Esophagus muscularis mucosa (tissue), 4 donors: ENCODE measurements around the gene ASTN2. TPM values are rescaled to one million over a fixed set of nuclear protein-coding genes. Genes with fewer than 3 reads are reported as not detected.
A peak's percentile ranks its signal among the peaks of the same experiment; 100 is the strongest.

Source experiments
- DNase-seq: peaks from one replicate; pipeline ENCODE4 v3.0.0-alpha.2; 2017; ENCODE audit errors: extremely low spot score
- H3K27ac ChIP-seq, 4 donors: fragments of 200-600 bp; sonication (generic); replicated peaks in 1 of 4; 1 replicate in 3 of 4; 2 replicates in 1 of 4; pipeline ENCODE4 v1.5.1; 2016 to 2019; ENCODE audit warnings: mild to moderate bottlenecking in 1 of 4
- H3K27me3 ChIP-seq, 4 donors: fragments of 200-600 bp; sonication (generic); one replicate each; pipeline versions ENCODE4 v1.5.1 to v1.6.0; 2016 to 2019
- H3K36me3 ChIP-seq, 4 donors: fragments of 200-600 bp; sonication (generic); one replicate each; pipeline ENCODE4 v1.5.1; 2016 to 2019
- H3K4me1 ChIP-seq, 4 donors: fragments of 200-600 bp; sonication (generic); one replicate each; pipeline ENCODE4 v1.5.1; 2016 to 2019
- H3K4me3 ChIP-seq, 4 donors: fragments of 200-600 bp; sonication (generic); 1 replicate in 2 of 4; 2 replicates in 2 of 4; pipeline ENCODE4 v1.5.1; 2016 to 2019; ENCODE audit warnings: mild to moderate bottlenecking in 4 of 4, moderate library complexity in 1 of 4
- H3K9me3 ChIP-seq, 4 donors: fragments of 200-600 bp; sonication (generic); 1 replicate in 3 of 4; 2 replicates in 1 of 4; pipeline ENCODE4 v1.5.1; 2016 to 2019
- CTCF ChIP-seq, 3 experiments: fragments of 200-600 bp in 2 of 3; fragments of 450-650 bp in 1 of 3; sonication (generic) in 2 of 3; IDR thresholded peaks; one replicate each; pipeline ENCODE4 v1.5.1; 2017 to 2019; ENCODE audit warnings: antibody characterized with exemption in 3 of 3, mild to moderate bottlenecking in 2 of 3, moderate library complexity in 1 of 3
- EP300 ChIP-seq: sonication (generic); formaldehyde crosslinking; IDR thresholded peaks from one replicate; pipeline ENCODE4 v1.6.1; 2017; ENCODE audit warnings: antibody characterized with exemption
- POLR2A ChIP-seq: fragments of 450-650 bp; IDR thresholded peaks from one replicate; pipeline ENCODE4 v1.6.1; 2017; ENCODE audit warnings: antibody characterized with exemption, moderate library complexity, mild to moderate bottlenecking, low read depth
- POLR2AphosphoS5 ChIP-seq, 2 donors: sonication (generic); formaldehyde crosslinking; IDR thresholded peaks; one replicate each; pipeline ENCODE4 v1.6.1; 2017; ENCODE audit warnings: antibody characterized with exemption in 2 of 2
- WGBS: methylation state at CpG from one replicate; pipeline ENCODE4 v1.1.5; 2018; 5-methylcytosine and 5-hydroxymethylcytosine counted together
- intact Hi-C: fragments of 100-400 bp; cut with DNase I; formaldehyde crosslinking; loops from one replicate; pipeline ENCODE4 v1.15.1; 2023
- total RNA-seq, 4 donors: library from RNA; depleted of rRNA; stranded (reverse); fragments of >200 nt; gene quantifications; one replicate each; pipeline versions ENCODE4 v1.1.0 to v1.2.1, GENCODE V29; 2016

The ASTN2 gene
- total RNA-seq, 4 donors from 2014 or later, result 4.2 to 6.9 (median 5.5) TPM

DNA sequence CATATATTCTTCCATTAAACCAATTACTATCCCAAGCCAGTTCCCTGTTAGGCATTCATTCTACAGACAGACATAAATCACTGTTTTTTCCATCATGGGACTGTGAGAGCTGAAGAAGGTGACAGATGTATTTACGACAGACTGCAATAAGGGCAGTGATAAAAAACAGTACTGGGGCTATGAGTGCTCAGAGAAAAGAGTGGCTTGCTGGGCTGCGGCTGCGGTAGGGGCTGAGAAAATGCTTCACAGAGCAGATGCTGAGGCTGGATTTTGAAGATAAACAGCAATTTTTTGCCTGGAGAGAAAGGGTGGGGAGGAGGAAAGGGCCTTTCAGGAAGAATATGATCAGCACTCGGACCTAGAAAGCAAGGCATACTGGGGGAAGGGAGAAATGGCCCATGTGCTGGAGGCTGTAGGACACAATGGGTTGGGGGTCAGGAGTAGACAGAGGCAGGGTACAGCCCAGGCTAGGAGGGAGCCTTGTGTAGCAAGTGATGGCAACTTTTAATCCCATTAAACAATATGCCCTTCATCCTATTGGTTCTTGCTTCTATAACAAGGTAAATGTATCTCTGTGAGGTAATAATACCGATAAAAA is 279.3 kb downstream of the ASTN2 start:
- 72% methylated on average over 5 of the region's 5 CpGs for WGBS
- no peak overlapping the region for H3K27ac ChIP-seq

DNA sequence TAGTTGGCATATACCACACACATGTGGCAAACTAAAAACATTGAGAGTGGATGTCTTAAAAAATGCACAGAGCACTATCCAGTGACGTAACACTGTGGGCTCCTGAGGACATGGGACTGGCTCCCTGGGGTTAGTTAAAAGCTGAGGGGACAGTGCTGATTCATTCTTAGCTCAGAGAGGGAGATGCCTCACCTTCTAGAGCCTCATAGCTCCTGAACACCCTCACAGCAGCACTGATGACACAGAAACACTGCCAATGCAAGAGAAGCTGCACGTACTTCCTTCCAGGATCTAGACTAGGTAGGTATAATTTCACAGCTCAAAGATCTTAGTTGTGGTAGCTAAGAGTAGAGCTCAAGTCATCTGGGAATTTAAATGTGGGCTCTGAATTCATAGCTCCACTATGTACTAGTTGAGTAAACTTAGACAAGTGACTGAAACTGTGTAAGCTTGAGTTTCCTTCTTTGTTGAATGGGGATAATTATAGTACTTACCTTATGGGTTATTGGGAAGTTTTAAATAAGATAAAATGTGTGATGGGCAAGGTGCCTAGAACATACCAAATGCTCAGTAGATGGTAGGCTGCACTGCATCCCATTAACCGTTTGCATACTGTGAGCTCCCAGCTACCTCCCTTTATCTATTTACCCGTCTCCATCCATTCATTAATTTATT is 279.9 kb downstream of the ASTN2 start:
- 91% methylated on average over 4 of the region's 4 CpGs for WGBS
- Histone ChIP-seq H3K27me3 (no peaks in the 10 kb centered on the region), H3K36me3 (no peaks in the 10 kb centered on the region), H3K4me1 (no peaks in the 10 kb centered on the region), H3K27ac (no peak overlapping the region), H3K4me3 (no peak overlapping the region), H3K9me3 (no peaks in the 10 kb centered on the region)
- TF ChIP-seq POLR2AphosphoS5 (IDR thresholded peaks at IDR 0.05) (no peak), CTCF (IDR thresholded peaks at IDR 0.05) (no peak), EP300 (no peak), POLR2A (no peak)
- intact Hi-C loops, result no loop called here
- no peak for DNase-seq

More for the DNA sequence above, 279.3 kb downstream of the ASTN2 start:
- Histone ChIP-seq H3K36me3 (no peaks in the 10 kb centered on the region), H3K27me3 (no peaks in the 10 kb centered on the region), H3K9me3 (no peaks in the 10 kb centered on the region), H3K4me1 (no peaks in the 10 kb centered on the region), H3K4me3 (no peak overlapping the region)
- no peak for DNase-seq
- no peak for TF ChIP-seq POLR2A
- no peak for TF ChIP-seq EP300
- TF ChIP-seq CTCF (IDR thresholded peaks at IDR 0.05), result no peak
- intact Hi-C loops, result no loop called here

DNA sequence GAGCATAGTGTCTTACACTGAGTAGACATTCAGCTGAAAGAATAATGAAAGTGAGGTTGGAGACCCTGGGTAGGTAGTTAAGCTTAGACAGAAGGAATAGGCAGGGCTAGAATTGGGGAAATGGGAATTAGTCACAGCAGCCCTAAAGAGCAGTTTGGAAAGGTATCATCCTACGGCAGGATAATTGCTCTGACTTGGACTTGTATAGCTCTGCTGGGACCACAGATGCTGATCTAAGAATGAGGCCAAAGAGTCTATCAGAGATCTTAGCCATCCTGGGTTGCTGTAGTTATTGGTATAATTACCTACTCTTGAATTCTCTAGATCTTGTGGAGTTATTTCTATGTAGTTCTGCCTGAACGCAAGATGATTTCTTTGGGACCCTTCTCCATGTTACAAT is 288.0 kb downstream of the ASTN2 start:
- 95% methylated on average over 2 of the region's 2 CpGs for WGBS
- no peak for TF ChIP-seq POLR2A
- no peak for TF ChIP-seq EP300
- no peak for TF ChIP-seq POLR2AphosphoS5 (IDR thresholded peaks at IDR 0.05)
- TF ChIP-seq CTCF (IDR thresholded peaks at IDR 0.05), result no peak
- no peak for DNase-seq
- no peaks in the 10 kb centered on the region for H3K9me3 ChIP-seq
- no peaks in the 10 kb centered on the region for H3K4me1 ChIP-seq
- no peak overlapping the region for H3K27ac ChIP-seq
- no peak overlapping the region for H3K4me3 ChIP-seq
- H3K27me3 ChIP-seq, result no peaks in the 10 kb centered on the region
- no peaks in the 10 kb centered on the region for H3K36me3 ChIP-seq
- intact Hi-C loops, result no loop called here

DNA sequence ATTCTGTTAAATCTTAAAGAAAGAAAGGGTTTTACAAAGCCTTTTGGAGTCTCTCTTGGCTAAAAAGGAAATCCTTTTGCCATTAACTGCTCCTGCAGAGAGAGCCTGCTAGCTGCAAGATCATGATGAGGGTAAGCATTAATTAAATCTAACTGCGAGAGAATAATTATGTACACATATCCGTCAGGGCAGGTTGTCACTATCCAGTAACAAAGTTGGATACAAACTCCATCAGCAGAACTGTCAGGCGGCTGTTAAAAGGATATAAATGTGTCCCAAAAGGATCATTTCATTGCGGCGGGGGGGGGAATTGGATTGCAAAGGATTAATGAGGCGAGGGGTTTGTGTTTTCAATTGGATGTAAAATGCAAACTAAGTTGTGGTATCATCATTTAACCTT is 289.3 kb downstream of the ASTN2 start:
- WGBS, result 52% methylated on average over 6 of the region's 6 CpGs
- H3K9me3 ChIP-seq, result no peaks in the 10 kb centered on the region

More for the DNA sequence above, 289.3 kb downstream of the ASTN2 start:
- peak; percentile 34 for DNase-seq
- TF ChIP-seq POLR2A (no peak), POLR2AphosphoS5 (IDR thresholded peaks at IDR 0.05) (no peak), EP300 (no peak), CTCF (IDR thresholded peaks at IDR 0.05) (no peak)
- Histone ChIP-seq H3K36me3 (no peaks in the 10 kb centered on the region), H3K27me3 (no peaks in the 10 kb centered on the region), H3K4me3 (no peak overlapping the region), H3K4me1 (no peaks in the 10 kb centered on the region), H3K27ac (no peak overlapping the region)
- intact Hi-C loops, result no loop called here
